Erythroblast (primary cell): ENCODE results near the gene DEFB114.

Experiments
- GATA1 ChIP-seq: IDR thresholded peaks from 2 replicates; pipeline ENCODE4 v1.6.1; 2011; ENCODE audit warnings: low read depth, mild to moderate bottlenecking, control low read depth, low read length, moderate library complexity
- POLR2A ChIP-seq: IDR thresholded peaks from 2 replicates; pipeline ENCODE4 v1.6.1; 2011; ENCODE audit warnings: mild to moderate bottlenecking, low read length

DNA sequence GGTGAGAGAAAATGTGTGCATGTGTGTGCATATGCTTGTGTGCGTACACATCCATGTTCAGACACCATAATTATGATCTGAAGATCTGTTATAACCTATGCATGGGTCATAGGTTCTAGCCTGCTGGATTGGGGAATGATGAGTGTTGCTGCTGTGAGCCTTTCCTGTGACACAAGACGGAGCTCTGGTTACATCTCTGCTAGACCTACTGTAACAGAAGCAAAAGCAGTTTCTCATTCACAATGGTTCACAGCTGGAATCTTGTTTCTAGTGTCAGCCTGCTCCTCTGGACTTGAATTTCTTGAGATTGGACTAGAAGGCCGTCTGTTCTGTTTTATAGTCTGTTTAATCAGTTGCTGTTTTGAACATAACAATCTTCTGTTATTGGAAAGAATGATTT is 40.1 kb downstream of the DEFB114 start:
- TF ChIP-seq POLR2A (no peak), GATA1 (no peak)
